OCI-LY3 (cell line): ENCODE results near the gene FBXO28.

Experiments
- H2AFZ ChIP-seq: fragments of 200-600, 300-600 bp; shearing (Covaris generic); 2 replicates; pipeline ENCODE4 v1.6.0; 2014; ENCODE audit warnings: antibody characterized with exemption, low read depth, low read length
- H3K27ac ChIP-seq: fragments of 200-600, 300-600 bp; sonication (generic); 2 replicates; pipeline ENCODE4 v1.5.1; 2014; ENCODE audit warnings: mild to moderate bottlenecking, low read length, moderate library complexity, mixed read lengths
- H3K27me3 ChIP-seq: fragments of 200-600, 300-600 bp; sonication (generic); 2 replicates; pipeline ENCODE4 v1.6.1; 2014; ENCODE audit warnings: low read depth, low read length, mixed read lengths
- H3K36me3 ChIP-seq: fragments of 200-600, 300-600 bp; sonication (generic); replicated peaks from 2 replicates; pipeline ENCODE3; 2014; ENCODE audit warnings: low read depth, low read length, mixed read lengths
- H3K4me1 ChIP-seq: fragments of 300-600, 200-600 bp; sonication (generic); 2 replicates; pipeline ENCODE4 v1.6.1; 2014; ENCODE audit warnings: low read length, mixed read lengths
- H3K4me2 ChIP-seq: fragments of 200-600, 300-600 bp; sonication (generic); 2 replicates; pipeline ENCODE4 v1.6.1; 2014; ENCODE audit warnings: low read length, mixed read lengths
- H3K4me3 ChIP-seq: fragments of 300-600, 200-600 bp; sonication (generic); 2 replicates; pipeline ENCODE4 v1.5.1; 2014; ENCODE audit warnings: antibody characterized with exemption, mild to moderate bottlenecking, low read length, moderate library complexity
- H3K79me2 ChIP-seq: fragments of 300-600, 200-600 bp; shearing (Covaris generic); 2 replicates; pipeline ENCODE4 v1.6.1; 2014; ENCODE audit warnings: mild to moderate bottlenecking, low read length, mixed read lengths
- H3K9ac ChIP-seq: fragments of 300-600, 200-600 bp; shearing (Covaris generic); 2 replicates; pipeline ENCODE4 v1.6.0; 2014; ENCODE audit warnings: mild to moderate bottlenecking, low read length, moderate library complexity
- H3K9me3 ChIP-seq: fragments of 200-600, 300-600 bp; shearing (Covaris generic); 2 replicates; pipeline ENCODE4 v1.6.1; 2014; ENCODE audit warnings: low read length, mixed read lengths; ENCODE audit not compliant: insufficient read depth
- H4K20me1 ChIP-seq: fragments of 200-600, 300-600 bp; sonication (generic); 2 replicates; pipeline ENCODE4 v1.6.1; 2016; ENCODE audit warnings: low read length, mixed read lengths; ENCODE audit not compliant: insufficient read depth
- EZH2phosphoT487 ChIP-seq: fragments of 200-600 bp; shearing (Covaris generic); IDR thresholded peaks from 2 replicates; pipeline ENCODE4 v1.6.1; 2018; ENCODE audit warnings: antibody characterized with exemption, mixed run types, low read depth
- TF ChIP-seq, protein P1 (sequence below): fragments of 200-600, 300-600 bp; sonication (generic); IDR thresholded peaks from 2 replicates; pipeline ENCODE4 v1.5.1; 2014; ENCODE audit warnings: antibody characterized with exemption, low read length, low read depth

Gene FBXO28

DNA sequence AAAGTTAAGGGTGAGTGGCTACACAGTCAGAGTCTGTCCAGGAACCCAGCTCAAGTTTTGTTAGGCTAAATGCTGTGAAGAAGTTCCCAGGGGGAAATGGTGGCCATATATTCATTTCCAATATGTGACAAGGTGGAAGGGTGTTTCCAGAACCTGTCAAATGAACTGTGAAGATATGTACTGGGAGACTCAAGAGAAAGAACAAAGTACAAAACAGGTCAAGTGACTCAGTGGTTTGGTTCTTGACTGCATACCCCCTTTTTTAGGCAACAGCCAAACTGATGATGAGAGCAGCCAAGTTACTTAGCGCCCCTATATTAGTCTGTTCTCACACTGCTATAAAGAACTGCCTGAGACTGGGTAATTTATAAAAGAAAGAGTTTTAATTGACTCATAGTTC lies 18.6 kb upstream of the FBXO28 start:
- Histone ChIP-seq H3K79me2 (no peaks in the 10 kb centered on the region), H3K4me3 (no peak overlapping the region), H3K27ac (no peak overlapping the region), H3K4me2 (no peak overlapping the region), H2AFZ (no peak overlapping the region), H4K20me1 (no peaks in the 10 kb centered on the region), H3K9me3 (no peaks in the 10 kb centered on the region), H3K36me3 (no peaks in the 10 kb centered on the region), H3K9ac (no peak overlapping the region), H3K27me3 (peaks cover 32% of the 10 kb centered on the region), H3K4me1 (no peaks in the 10 kb centered on the region)
- no peak for TF ChIP-seq EZH2phosphoT487
- TF ChIP-seq, protein P1, sequence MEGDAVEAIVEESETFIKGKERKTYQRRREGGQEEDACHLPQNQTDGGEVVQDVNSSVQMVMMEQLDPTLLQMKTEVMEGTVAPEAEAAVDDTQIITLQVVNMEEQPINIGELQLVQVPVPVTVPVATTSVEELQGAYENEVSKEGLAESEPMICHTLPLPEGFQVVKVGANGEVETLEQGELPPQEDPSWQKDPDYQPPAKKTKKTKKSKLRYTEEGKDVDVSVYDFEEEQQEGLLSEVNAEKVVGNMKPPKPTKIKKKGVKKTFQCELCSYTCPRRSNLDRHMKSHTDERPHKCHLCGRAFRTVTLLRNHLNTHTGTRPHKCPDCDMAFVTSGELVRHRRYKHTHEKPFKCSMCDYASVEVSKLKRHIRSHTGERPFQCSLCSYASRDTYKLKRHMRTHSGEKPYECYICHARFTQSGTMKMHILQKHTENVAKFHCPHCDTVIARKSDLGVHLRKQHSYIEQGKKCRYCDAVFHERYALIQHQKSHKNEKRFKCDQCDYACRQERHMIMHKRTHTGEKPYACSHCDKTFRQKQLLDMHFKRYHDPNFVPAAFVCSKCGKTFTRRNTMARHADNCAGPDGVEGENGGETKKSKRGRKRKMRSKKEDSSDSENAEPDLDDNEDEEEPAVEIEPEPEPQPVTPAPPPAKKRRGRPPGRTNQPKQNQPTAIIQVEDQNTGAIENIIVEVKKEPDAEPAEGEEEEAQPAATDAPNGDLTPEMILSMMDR = no peak

DNA sequence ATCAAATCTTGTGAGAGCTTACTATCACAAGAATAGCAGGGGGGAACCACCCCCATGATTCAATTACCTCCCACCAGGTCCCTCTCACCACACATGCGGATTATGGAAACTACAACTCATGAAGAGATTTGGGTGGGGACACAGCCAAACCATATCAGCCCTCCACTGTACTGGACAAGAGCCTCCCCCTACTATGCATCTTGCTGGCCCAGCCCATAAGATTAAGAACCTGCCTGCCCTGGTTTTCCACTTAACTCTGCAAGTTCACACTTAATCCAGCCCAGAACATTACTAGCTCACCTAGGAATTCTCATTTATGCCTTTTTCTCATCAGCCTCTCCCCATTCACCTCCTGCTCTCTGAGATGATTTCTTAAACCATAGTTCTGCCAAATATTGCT lies 18.0 kb upstream of the FBXO28 start:
- peaks cover 32% of the 10 kb centered on the region for H3K27me3 ChIP-seq
- no peak overlapping the region for H3K27ac ChIP-seq
- H3K9ac ChIP-seq = no peak overlapping the region
- H3K4me2 ChIP-seq = no peak overlapping the region
- H3K9me3 ChIP-seq = no peaks in the 10 kb centered on the region
- H4K20me1 ChIP-seq = no peaks in the 10 kb centered on the region
- H3K4me3 ChIP-seq = no peak overlapping the region
- no peaks in the 10 kb centered on the region for H3K4me1 ChIP-seq
- H3K36me3 ChIP-seq = no peaks in the 10 kb centered on the region
- H2AFZ ChIP-seq = no peak overlapping the region
- TF ChIP-seq, protein P1 = no peak
- no peak for TF ChIP-seq EZH2phosphoT487
- H3K79me2 ChIP-seq = no peaks in the 10 kb centered on the region

DNA sequence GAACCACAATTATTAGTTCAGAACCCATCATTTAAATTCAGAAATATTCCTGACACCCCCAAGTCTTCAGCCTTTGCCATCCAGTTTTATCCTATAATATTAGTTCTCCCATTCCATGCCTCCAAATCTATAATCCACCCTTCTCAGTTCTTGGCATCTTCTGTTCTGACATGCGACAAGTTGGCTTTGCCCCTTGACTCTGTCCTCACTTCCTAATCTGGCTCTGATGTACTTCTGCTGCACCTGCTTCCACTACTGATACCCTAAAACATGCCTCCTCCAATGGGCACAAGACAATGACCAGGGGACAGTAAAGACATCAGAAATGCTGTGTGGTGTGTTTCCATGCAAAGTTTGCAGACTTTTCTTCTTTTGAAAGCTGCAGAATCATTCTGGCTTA lies 17.1 kb upstream of the FBXO28 start:
- H3K4me1 ChIP-seq = no peaks in the 10 kb centered on the region
- no peaks in the 10 kb centered on the region for H4K20me1 ChIP-seq
- no peak overlapping the region for H2AFZ ChIP-seq
- H3K36me3 ChIP-seq = no peaks in the 10 kb centered on the region
- no peak overlapping the region for H3K4me2 ChIP-seq
- no peaks in the 10 kb centered on the region for H3K79me2 ChIP-seq
- H3K9me3 ChIP-seq = no peaks in the 10 kb centered on the region
- no peak overlapping the region for H3K27ac ChIP-seq
- no peak overlapping the region for H3K4me3 ChIP-seq
- no peak for TF ChIP-seq EZH2phosphoT487
- TF ChIP-seq, protein P1 = no peak
- H3K9ac ChIP-seq = no peak overlapping the region
- peaks cover 32% of the 10 kb centered on the region for H3K27me3 ChIP-seq

DNA sequence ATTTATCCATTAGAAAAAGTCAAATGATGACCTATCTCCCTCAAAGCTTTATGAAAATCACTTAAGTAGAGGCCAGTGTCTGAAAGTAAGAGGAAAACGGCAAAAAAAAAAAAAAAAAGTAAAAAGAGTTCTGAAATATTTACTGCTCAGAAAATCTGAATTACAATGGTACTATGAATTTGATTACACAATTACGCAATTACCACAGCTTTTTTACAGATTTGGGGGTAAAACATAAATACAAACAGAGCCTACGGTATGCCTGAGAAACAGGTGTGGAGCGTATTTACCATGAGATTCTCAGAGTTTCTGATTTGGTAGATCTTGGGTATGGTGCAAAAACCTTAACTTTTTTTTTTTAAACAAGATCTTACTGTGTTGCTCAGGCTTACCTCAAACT lies 15.9 kb upstream of the FBXO28 start:
- H3K27me3 ChIP-seq = peaks cover 32% of the 10 kb centered on the region
- no peak overlapping the region for H3K4me2 ChIP-seq
- H3K79me2 ChIP-seq = no peaks in the 10 kb centered on the region
- no peak for TF ChIP-seq EZH2phosphoT487
- TF ChIP-seq, protein P1 = no peak
- no peak overlapping the region for H3K27ac ChIP-seq
- no peaks in the 10 kb centered on the region for H3K4me1 ChIP-seq
- H4K20me1 ChIP-seq = no peaks in the 10 kb centered on the region
- H3K9ac ChIP-seq = no peak overlapping the region
- no peak overlapping the region for H3K4me3 ChIP-seq
- H3K9me3 ChIP-seq = no peaks in the 10 kb centered on the region
- H3K36me3 ChIP-seq = no peaks in the 10 kb centered on the region
- H2AFZ ChIP-seq = no peak overlapping the region
